Measurements from ENCODE around the gene HDLBP.

HDLBP gene

DNA sequence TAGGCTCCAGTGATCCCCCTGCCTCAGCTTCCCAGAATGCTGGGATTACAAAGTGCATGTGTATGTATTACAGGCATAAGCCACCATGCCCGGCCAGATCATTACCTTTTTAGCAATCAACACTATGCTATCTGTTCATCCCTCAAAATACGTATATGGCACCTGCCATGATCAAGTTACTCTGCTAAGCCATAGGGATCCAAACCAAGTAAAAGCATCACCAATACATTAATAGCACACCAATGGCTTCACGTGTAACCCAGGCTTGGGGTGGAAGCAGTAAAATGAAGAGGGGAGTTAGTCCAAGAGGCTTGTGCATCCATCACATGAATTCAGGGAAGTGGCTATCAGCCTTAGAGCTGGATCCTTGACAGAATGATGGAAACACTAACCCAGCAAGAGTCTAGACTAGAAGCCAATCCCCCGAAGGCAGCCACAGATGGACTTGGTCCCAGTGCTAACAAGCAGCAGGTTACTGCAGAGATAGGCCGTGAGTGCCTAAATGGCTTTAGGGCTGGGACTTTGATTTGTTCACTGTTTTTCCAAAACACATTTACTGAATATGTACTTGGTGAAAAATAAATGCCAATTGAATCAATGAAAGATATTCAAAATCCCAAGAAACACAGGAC, 11.3 kb downstream of the HDLBP start:
- DNase-seq (ENCODE audit: low read depth): no peak
- no peak overlapping the region for H3K4me3 ChIP-seq (ENCODE audit: low read depth, low read length)
- TF ChIP-seq, protein P1, sequence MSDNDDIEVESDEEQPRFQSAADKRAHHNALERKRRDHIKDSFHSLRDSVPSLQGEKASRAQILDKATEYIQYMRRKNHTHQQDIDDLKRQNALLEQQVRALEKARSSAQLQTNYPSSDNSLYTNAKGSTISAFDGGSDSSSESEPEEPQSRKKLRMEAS (IDR thresholded peaks at IDR 0.05; ENCODE audit: low read depth, low read length): no peak
- TF ChIP-seq POLR2A (IDR thresholded peaks at IDR 0.05; ENCODE audit: extremely low read depth, insufficient read length) (no peak), MYC (IDR thresholded peaks at IDR 0.05; ENCODE audit: low read depth, low read length) (no peak)
- TF ChIP-seq, protein P2, sequence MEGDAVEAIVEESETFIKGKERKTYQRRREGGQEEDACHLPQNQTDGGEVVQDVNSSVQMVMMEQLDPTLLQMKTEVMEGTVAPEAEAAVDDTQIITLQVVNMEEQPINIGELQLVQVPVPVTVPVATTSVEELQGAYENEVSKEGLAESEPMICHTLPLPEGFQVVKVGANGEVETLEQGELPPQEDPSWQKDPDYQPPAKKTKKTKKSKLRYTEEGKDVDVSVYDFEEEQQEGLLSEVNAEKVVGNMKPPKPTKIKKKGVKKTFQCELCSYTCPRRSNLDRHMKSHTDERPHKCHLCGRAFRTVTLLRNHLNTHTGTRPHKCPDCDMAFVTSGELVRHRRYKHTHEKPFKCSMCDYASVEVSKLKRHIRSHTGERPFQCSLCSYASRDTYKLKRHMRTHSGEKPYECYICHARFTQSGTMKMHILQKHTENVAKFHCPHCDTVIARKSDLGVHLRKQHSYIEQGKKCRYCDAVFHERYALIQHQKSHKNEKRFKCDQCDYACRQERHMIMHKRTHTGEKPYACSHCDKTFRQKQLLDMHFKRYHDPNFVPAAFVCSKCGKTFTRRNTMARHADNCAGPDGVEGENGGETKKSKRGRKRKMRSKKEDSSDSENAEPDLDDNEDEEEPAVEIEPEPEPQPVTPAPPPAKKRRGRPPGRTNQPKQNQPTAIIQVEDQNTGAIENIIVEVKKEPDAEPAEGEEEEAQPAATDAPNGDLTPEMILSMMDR (IDR thresholded peaks at IDR 0.05; ENCODE audit: low read depth, low read length): no peak

DNA sequence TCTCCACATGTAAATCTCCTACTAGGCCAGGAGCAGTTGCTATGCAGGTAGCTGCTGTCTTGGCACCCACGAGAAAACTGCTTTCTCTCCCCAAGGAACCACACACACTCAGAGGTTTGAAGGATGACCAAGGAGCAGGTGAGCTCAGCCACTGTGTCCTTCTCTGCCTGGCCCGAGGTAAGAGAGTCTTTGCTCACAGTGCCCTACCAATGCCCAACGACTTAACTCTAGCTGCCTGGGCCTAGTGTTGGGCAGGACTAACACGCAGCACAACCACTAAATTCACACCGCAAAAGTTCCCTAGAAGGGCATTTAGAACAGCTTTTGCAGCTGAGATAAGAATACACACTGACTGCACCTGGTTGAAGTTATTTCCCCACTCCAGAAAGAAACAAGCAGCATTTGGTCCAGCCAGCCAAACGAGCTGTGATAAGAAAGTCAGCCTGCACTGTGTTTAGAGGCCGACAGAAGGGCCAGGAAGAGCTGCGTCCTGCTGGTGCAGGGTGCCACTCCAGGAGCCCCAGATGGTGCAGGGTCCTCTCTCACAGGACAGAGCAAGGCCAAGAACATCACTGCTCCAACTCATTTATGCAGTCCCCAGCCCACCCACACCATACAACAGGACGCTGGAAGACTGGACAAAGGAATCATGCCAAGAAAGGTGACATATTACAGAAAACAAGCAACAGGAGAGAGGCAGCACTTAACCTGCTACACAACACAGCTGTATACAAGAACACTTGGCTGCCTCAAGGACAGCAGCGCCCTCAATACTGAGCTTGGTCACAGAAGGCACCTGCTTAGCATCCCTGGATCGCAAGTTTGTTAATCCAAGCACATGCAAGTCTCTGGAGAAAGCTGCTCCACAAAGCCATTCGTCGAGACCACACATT, 12.5 kb downstream of the HDLBP start:
- no peak for DNase-seq (ENCODE audit: low read depth)
- no peak overlapping the region for H3K4me3 ChIP-seq (ENCODE audit: low read depth, low read length)
- TF ChIP-seq, protein P1 (IDR thresholded peaks at IDR 0.05; ENCODE audit: low read depth, low read length): no peak
- TF ChIP-seq MYC (IDR thresholded peaks at IDR 0.05; ENCODE audit: low read depth, low read length): no peak
- TF ChIP-seq, protein P2 (IDR thresholded peaks at IDR 0.05; ENCODE audit: low read depth, low read length): no peak
- no peak for TF ChIP-seq POLR2A (IDR thresholded peaks at IDR 0.05; ENCODE audit: extremely low read depth, insufficient read length)

DNA sequence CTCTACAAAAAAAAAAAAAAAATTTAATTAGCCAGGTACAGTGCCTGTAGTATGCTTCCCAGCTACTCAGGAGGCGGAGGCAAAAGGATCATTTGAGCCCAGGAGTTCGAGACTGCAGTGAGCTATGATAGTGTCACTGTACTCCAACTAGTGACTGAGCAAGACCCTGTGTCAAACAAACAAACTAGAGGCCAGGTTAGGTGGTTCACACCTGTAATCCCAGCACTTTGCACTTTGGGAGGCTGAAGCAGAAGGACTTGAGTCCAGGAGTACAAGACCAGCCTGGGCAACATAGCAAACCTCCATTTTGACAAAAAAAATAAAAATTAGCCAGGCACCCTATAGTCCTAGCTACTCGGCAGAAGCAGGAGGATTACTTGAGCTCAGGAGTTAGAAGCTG, 13.4 kb downstream of the HDLBP start:
- TF ChIP-seq, protein P2 (IDR thresholded peaks at IDR 0.05; ENCODE audit: low read depth, low read length): no peak
- no peak for DNase-seq (ENCODE audit: low read depth)

DNA sequence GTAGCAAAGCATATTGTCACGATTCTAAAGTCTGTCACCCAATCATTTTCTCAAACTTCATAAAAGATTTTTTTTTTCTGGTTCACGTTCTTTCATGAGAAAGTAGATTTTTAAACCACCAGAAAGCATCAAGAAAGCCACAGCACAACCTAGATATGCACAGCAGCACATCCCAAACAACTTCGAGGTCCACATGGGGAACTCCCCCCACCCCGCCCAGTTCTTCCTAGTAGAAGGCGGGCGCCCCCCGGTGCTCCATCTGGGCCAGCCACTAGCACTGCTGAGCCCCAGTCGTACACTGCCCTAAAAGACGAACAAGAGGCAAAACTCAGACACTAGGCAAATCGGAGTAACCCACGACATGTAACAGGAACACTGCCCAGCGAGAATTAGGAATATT, 15.5 kb downstream of the HDLBP start:
- TF ChIP-seq MYC (IDR thresholded peaks at IDR 0.05; ENCODE audit: low read depth, low read length) (no peak), POLR2A (IDR thresholded peaks at IDR 0.05; ENCODE audit: extremely low read depth, insufficient read length) (no peak)
- TF ChIP-seq, protein P1 (IDR thresholded peaks at IDR 0.05; ENCODE audit: low read depth, low read length): no peak
- TF ChIP-seq, protein P2 (IDR thresholded peaks at IDR 0.05; ENCODE audit: low read depth, low read length): no peak
- DNase-seq (ENCODE audit: low read depth): no peak
- no peak overlapping the region for H3K4me3 ChIP-seq (ENCODE audit: low read depth, low read length)

More for the DNA sequence above, 13.4 kb downstream of the HDLBP start:
- no peak overlapping the region for H3K4me3 ChIP-seq (ENCODE audit: low read depth, low read length)

DNA sequence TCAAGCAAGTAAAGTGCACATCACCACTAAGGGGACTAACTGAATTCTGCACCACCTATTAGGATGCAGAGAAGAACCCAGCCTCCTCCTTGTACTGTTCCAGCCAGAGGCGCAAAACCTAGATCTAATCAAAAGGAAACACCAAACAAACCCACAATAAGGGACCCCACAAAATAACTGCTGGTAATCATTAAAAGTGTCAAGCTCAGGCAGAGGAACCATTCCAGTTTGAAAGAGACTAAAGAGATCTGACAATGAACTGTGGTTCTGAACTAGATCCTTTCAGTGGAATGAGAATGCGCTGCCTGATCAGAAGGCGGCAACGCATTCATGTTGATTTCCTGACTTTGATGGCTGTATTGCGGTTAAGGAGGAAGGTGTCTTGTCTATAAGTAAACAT, 16.8 kb downstream of the HDLBP start:
- DNase-seq (ENCODE audit: low read depth): no peak
- no peak overlapping the region for H3K4me3 ChIP-seq (ENCODE audit: low read depth, low read length)
- TF ChIP-seq MYC (IDR thresholded peaks at IDR 0.05; ENCODE audit: low read depth, low read length): no peak
- no peak for TF ChIP-seq POLR2A (IDR thresholded peaks at IDR 0.05; ENCODE audit: extremely low read depth, insufficient read length)
- TF ChIP-seq, protein P2 (IDR thresholded peaks at IDR 0.05; ENCODE audit: low read depth, low read length): no peak
- TF ChIP-seq, protein P1 (IDR thresholded peaks at IDR 0.05; ENCODE audit: low read depth, low read length): no peak

All from NB4 (cell line).